OCI-LY1 (cell line): ENCODE data around the gene NCAPD2.
"Not testable (repeated sequence)": the region's sequence is repeated elsewhere in the genome, so short reads cannot be mapped to it uniquely, and the experiment has no call there.

ENCODE experiments used
- EZH2 ChIP-seq: fragments of 200-600 bp; sonication (generic), shearing (Covaris generic); IDR thresholded peaks from 2 replicates; pipeline ENCODE4 v1.8.0; 2017; ENCODE audit warnings: borderline replicate concordance, mixed run types, mild to moderate bottlenecking, antibody characterized with exemption, low read length, moderate library complexity, mixed read lengths
- TF ChIP-seq, protein P1 (sequence below): fragments of 200-600 bp; sonication (generic), shearing (Covaris generic); IDR thresholded peaks from 2 replicates; pipeline ENCODE4 v1.5.1; 2017; ENCODE audit warnings: mild to moderate bottlenecking, antibody characterized with exemption, low read length, moderate library complexity, mixed read lengths

GRCh38 chr12:6558014-6558760 lies 64.3 kb downstream of the NCAPD2 start:
- TF ChIP-seq, protein P1, sequence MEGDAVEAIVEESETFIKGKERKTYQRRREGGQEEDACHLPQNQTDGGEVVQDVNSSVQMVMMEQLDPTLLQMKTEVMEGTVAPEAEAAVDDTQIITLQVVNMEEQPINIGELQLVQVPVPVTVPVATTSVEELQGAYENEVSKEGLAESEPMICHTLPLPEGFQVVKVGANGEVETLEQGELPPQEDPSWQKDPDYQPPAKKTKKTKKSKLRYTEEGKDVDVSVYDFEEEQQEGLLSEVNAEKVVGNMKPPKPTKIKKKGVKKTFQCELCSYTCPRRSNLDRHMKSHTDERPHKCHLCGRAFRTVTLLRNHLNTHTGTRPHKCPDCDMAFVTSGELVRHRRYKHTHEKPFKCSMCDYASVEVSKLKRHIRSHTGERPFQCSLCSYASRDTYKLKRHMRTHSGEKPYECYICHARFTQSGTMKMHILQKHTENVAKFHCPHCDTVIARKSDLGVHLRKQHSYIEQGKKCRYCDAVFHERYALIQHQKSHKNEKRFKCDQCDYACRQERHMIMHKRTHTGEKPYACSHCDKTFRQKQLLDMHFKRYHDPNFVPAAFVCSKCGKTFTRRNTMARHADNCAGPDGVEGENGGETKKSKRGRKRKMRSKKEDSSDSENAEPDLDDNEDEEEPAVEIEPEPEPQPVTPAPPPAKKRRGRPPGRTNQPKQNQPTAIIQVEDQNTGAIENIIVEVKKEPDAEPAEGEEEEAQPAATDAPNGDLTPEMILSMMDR, result peak; percentile 55
- not testable (repeated sequence) for TF ChIP-seq EZH2
